ENCODE measurements around the gene RFPL3. TPM values are rescaled to one million over a fixed set of nuclear protein-coding genes. Genes with fewer than 3 reads are reported as not detected.

The RFPL3 gene
- total and polyA plus RNA-seq, 2 experiments from 2014 or later, result not detected

DNA sequence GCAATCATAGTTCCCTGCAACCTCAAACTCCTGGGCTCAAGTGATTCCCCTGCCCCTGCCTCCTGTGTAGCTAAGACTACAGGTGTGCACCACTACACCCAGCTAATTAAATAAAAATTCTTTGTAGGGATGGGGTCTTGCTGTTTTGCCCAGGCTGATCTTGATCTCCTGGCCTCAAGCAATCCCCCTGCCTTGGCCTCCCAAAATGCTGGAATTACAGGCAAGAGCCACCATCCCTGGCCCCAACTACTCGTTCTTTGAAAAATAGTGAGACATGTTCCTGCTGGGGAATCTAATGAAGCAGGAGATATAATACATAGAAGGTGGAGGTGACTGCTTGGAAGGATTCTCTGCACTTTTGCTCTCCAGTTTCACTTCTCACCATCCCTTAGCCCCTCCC lies 40.1 kb upstream of the RFPL3 start:
- H3K4me1 ChIP-seq (ENCODE audit: insufficient read depth), result peaks cover 12% of the 10 kb centered on the region
- no peak for ATAC-seq
- peaks cover 11% of the 10 kb centered on the region for H3K4me1 Mint-ChIP-seq
- H3K27ac Mint-ChIP-seq, result no peak overlapping the region
- TF ChIP-seq, protein P1, sequence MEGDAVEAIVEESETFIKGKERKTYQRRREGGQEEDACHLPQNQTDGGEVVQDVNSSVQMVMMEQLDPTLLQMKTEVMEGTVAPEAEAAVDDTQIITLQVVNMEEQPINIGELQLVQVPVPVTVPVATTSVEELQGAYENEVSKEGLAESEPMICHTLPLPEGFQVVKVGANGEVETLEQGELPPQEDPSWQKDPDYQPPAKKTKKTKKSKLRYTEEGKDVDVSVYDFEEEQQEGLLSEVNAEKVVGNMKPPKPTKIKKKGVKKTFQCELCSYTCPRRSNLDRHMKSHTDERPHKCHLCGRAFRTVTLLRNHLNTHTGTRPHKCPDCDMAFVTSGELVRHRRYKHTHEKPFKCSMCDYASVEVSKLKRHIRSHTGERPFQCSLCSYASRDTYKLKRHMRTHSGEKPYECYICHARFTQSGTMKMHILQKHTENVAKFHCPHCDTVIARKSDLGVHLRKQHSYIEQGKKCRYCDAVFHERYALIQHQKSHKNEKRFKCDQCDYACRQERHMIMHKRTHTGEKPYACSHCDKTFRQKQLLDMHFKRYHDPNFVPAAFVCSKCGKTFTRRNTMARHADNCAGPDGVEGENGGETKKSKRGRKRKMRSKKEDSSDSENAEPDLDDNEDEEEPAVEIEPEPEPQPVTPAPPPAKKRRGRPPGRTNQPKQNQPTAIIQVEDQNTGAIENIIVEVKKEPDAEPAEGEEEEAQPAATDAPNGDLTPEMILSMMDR (conservative IDR thresholded peaks at IDR 0.05; ENCODE audit: low read depth in 2 of 2), result no peak
- TF ChIP-seq, protein P2, sequence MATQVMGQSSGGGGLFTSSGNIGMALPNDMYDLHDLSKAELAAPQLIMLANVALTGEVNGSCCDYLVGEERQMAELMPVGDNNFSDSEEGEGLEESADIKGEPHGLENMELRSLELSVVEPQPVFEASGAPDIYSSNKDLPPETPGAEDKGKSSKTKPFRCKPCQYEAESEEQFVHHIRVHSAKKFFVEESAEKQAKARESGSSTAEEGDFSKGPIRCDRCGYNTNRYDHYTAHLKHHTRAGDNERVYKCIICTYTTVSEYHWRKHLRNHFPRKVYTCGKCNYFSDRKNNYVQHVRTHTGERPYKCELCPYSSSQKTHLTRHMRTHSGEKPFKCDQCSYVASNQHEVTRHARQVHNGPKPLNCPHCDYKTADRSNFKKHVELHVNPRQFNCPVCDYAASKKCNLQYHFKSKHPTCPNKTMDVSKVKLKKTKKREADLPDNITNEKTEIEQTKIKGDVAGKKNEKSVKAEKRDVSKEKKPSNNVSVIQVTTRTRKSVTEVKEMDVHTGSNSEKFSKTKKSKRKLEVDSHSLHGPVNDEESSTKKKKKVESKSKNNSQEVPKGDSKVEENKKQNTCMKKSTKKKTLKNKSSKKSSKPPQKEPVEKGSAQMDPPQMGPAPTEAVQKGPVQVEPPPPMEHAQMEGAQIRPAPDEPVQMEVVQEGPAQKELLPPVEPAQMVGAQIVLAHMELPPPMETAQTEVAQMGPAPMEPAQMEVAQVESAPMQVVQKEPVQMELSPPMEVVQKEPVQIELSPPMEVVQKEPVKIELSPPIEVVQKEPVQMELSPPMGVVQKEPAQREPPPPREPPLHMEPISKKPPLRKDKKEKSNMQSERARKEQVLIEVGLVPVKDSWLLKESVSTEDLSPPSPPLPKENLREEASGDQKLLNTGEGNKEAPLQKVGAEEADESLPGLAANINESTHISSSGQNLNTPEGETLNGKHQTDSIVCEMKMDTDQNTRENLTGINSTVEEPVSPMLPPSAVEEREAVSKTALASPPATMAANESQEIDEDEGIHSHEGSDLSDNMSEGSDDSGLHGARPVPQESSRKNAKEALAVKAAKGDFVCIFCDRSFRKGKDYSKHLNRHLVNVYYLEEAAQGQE (IDR thresholded peaks at IDR 0.05; ENCODE audit: unreplicated experiment), result no peak
- TF ChIP-seq, protein P3, sequence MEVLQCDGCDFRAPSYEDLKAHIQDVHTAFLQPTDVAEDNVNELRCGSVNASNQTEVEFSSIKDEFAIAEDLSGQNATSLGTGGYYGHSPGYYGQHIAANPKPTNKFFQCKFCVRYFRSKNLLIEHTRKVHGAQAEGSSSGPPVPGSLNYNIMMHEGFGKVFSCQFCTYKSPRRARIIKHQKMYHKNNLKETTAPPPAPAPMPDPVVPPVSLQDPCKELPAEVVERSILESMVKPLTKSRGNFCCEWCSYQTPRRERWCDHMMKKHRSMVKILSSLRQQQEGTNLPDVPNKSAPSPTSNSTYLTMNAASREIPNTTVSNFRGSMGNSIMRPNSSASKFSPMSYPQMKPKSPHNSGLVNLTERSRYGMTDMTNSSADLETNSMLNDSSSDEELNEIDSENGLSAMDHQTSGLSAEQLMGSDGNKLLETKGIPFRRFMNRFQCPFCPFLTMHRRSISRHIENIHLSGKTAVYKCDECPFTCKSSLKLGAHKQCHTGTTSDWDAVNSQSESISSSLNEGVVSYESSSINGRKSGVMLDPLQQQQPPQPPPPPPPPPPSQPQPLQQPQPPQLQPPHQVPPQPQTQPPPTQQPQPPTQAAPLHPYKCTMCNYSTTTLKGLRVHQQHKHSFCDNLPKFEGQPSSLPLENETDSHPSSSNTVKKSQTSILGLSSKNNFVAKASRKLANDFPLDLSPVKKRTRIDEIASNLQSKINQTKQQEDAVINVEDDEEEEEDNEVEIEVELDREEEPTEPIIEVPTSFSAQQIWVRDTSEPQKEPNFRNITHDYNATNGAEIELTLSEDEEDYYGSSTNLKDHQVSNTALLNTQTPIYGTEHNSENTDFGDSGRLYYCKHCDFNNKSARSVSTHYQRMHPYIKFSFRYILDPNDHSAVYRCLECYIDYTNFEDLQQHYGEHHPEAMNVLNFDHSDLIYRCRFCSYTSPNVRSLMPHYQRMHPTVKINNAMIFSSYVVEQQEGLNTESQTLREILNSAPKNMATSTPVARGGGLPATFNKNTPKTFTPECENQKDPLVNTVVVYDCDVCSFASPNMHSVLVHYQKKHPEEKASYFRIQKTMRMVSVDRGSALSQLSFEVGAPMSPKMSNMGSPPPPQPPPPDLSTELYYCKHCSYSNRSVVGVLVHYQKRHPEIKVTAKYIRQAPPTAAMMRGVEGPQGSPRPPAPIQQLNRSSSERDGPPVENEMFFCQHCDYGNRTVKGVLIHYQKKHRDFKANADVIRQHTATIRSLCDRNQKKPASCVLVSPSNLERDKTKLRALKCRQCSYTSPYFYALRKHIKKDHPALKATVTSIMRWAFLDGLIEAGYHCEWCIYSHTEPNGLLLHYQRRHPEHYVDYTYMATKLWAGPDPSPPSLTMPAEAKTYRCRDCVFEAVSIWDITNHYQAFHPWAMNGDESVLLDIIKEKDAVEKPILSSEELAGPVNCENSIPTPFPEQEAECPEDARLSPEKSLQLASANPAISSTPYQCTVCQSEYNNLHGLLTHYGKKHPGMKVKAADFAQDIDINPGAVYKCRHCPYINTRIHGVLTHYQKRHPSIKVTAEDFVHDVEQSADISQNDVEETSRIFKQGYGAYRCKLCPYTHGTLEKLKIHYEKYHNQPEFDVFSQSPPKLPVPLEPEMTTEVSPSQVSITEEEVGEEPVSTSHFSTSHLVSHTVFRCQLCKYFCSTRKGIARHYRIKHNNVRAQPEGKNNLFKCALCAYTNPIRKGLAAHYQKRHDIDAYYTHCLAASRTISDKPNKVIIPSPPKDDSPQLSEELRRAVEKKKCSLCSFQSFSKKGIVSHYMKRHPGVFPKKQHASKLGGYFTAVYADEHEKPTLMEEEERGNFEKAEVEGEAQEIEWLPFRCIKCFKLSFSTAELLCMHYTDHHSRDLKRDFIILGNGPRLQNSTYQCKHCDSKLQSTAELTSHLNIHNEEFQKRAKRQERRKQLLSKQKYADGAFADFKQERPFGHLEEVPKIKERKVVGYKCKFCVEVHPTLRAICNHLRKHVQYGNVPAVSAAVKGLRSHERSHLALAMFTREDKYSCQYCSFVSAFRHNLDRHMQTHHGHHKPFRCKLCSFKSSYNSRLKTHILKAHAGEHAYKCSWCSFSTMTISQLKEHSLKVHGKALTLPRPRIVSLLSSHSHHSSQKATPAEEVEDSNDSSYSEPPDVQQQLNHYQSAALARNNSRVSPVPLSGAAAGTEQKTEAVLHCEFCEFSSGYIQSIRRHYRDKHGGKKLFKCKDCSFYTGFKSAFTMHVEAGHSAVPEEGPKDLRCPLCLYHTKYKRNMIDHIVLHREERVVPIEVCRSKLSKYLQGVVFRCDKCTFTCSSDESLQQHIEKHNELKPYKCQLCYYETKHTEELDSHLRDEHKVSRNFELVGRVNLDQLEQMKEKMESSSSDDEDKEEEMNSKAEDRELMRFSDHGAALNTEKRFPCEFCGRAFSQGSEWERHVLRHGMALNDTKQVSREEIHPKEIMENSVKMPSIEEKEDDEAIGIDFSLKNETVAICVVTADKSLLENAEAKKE (CRISPR knock-in tag; IDR thresholded peaks at IDR 0.05), result no peak
- TF ChIP-seq STAT1 (IDR thresholded peaks at IDR 0.05; ENCODE audit: unreplicated experiment), result no peak
- no peak for TF ChIP-seq EZH2phosphoT487 (IDR thresholded peaks at IDR 0.05; ENCODE audit: unreplicated experiment)
- no peak for TF ChIP-seq POLR2AphosphoS5 (IDR thresholded peaks at IDR 0.05; ENCODE audit: low read depth)
- TF ChIP-seq, protein P4, sequence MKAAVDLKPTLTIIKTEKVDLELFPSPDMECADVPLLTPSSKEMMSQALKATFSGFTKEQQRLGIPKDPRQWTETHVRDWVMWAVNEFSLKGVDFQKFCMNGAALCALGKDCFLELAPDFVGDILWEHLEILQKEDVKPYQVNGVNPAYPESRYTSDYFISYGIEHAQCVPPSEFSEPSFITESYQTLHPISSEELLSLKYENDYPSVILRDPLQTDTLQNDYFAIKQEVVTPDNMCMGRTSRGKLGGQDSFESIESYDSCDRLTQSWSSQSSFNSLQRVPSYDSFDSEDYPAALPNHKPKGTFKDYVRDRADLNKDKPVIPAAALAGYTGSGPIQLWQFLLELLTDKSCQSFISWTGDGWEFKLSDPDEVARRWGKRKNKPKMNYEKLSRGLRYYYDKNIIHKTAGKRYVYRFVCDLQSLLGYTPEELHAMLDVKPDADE (IDR thresholded peaks at IDR 0.05), result no peak
- TF ChIP-seq ZNF331 (CRISPR knock-in tag; IDR thresholded peaks at IDR 0.05; ENCODE audit: low read depth), result no peak
- no peak for TF ChIP-seq JUNB (IDR thresholded peaks at IDR 0.05; ENCODE audit: unreplicated experiment)
- TF ChIP-seq ZNF114 (CRISPR knock-in tag; IDR thresholded peaks at IDR 0.05), result no peak
- H3K4me2 ChIP-seq, result no peak overlapping the region
- no peaks in the 10 kb centered on the region for H3K27me3 ChIP-seq (ENCODE audit: insufficient read depth)
- peaks cover 10% of the 10 kb centered on the region for H3K9me3 Mint-ChIP-seq
- no peak overlapping the region for H3K4me3 ChIP-seq
- H3K9me2 ChIP-seq (ENCODE audit: insufficient read depth), result no peaks in the 10 kb centered on the region
- no peaks in the 10 kb centered on the region for H3F3A ChIP-seq (replicated peaks; ENCODE audit: low read depth)
- H2AFZ ChIP-seq, result no peak overlapping the region
- no peak overlapping the region for H3K4me3 Mint-ChIP-seq
- no peak for DNase-seq (ENCODE audit: low spot score)
- no peak overlapping the region for H3K27ac ChIP-seq (ENCODE audit: low read depth)
- H3K36me3 ChIP-seq (ENCODE audit: insufficient read depth), result no peaks in the 10 kb centered on the region
- H3K79me2 ChIP-seq (replicated peaks; ENCODE audit: insufficient read depth), result no peaks in the 10 kb centered on the region
- peaks cover 8% of the 10 kb centered on the region for H3K27me3 Mint-ChIP-seq (ENCODE audit: insufficient read depth, low read depth, poor library complexity)
- no peaks in the 10 kb centered on the region for H4K20me1 ChIP-seq (replicated peaks; ENCODE audit: insufficient read depth)
- peaks cover 3% of the 10 kb centered on the region; the same call in 2 of the 3 replicates for H3K36me3 Mint-ChIP-seq (ENCODE audit: low read depth)

Measured in GM23338 (cell line).